GM08714 (cell line): ENCODE data around the gene INMT.

ENCODE experiments used
- H3K4me3 ChIP-seq: fragments of 200-500 bp; sonication (Bioruptor generic); 2 replicates; pipeline ENCODE4 v1.5.1; 2014; ENCODE audit warnings: mild to moderate bottlenecking, low read length, inconsistent platforms
- ZNF274 ChIP-seq: IDR thresholded peaks from 2 replicates; pipeline ENCODE4 v1.6.1; 2012; ENCODE audit warnings: mild to moderate bottlenecking, low read depth, low read length

INMT gene

GRCh38 chr7:30754315-30754877 is 2.5 kb downstream of the INMT start:
- no peak for TF ChIP-seq ZNF274
- no peak overlapping the region for H3K4me3 ChIP-seq

- H3K4me3 ChIP-seq, result no peak overlapping the region
- TF ChIP-seq ZNF274, result no peak
Observed at GRCh38 chr7:30755384-30756154, 3.6 kb downstream of the INMT start.

GRCh38 chr7:30757342-30757692 is 5.4 kb downstream of the INMT start:
- no peak overlapping the region for H3K4me3 ChIP-seq
- no peak for TF ChIP-seq ZNF274

GRCh38 chr7:30760514-30761213 is 8.7 kb downstream of the INMT start:
- TF ChIP-seq ZNF274, result no peak
- H3K4me3 ChIP-seq, result no peak overlapping the region

GRCh38 chr7:30761214-30762156 is 9.6 kb downstream of the INMT start:
- H3K4me3 ChIP-seq, result no peak overlapping the region
- no peak for TF ChIP-seq ZNF274

GRCh38 chr7:30764030-30764975 is 12.4 kb downstream of the INMT start:
- no peak overlapping the region for H3K4me3 ChIP-seq
- TF ChIP-seq ZNF274, result no peak

GRCh38 chr7:30765408-30765807 is 13.5 kb downstream of the INMT start:
- TF ChIP-seq ZNF274, result no peak
- H3K4me3 ChIP-seq, result no peak overlapping the region

GRCh38 chr7:30770845-30771173 is 18.9 kb downstream of the INMT start:
- peak overlapping the region; percentile 81; the same call in 1 of the 2 replicates for H3K4me3 ChIP-seq
- TF ChIP-seq ZNF274, result no peak

GRCh38 chr7:30771174-30771879 is 19.4 kb downstream of the INMT start, which contains the start of gene MINDY4:
Gene MINDY4 (plus strand): TSS chr7:30771417. CDS start chr7:30771494, 77 bp downstream.
- TF ChIP-seq ZNF274, result no peak
- peak within 1 kb of the TSS; percentile 81 for H3K4me3 ChIP-seq

GRCh38 chr7:30771880-30772425 is 20.0 kb downstream of the INMT start:
- no peak for TF ChIP-seq ZNF274

GRCh38 chr7:30772984-30773383 is 21.0 kb downstream of the INMT start:
- TF ChIP-seq ZNF274, result no peak

More at GRCh38 chr7:30771880-30772425, 20.0 kb downstream of the INMT start:
- H3K4me3 ChIP-seq, result peak overlapping the region; percentile 81

GRCh38 chr7:30775992-30776391 is 24.1 kb downstream of the INMT start:
- TF ChIP-seq ZNF274, result no peak
- H3K4me3 ChIP-seq, result no peak overlapping the region

More at GRCh38 chr7:30772984-30773383, 21.0 kb downstream of the INMT start:
- H3K4me3 ChIP-seq, result no peak overlapping the region

- no peak for TF ChIP-seq ZNF274
- no peak overlapping the region for H3K4me3 ChIP-seq
Observed at GRCh38 chr7:30776971-30777370, 25.0 kb downstream of the INMT start.
